Adrenal gland (tissue), 5 donors: ENCODE results near the gene RNF5.

ENCODE experiments used
- POLR2A ChIP-seq, 2 donors: fragments of 450-650 bp; IDR thresholded peaks; one replicate each; pipeline ENCODE4 v1.6.1; 2017; ENCODE audit warnings: antibody characterized with exemption in 2 of 2, mild to moderate bottlenecking in 2 of 2, moderate library complexity in 1 of 2
- TF ChIP-seq, protein P1 (sequence below), 6 experiments: fragments of 450-650 bp in 4 of 6; fragments of 200-600 bp in 2 of 6; sonication (generic) in 1 of 6; IDR thresholded peaks; 1 replicate in 5 of 6; 2 replicates in 1 of 6; pipeline versions ENCODE4 v1.5.1 to v1.8.0; 2016 to 2021; ENCODE audit warnings: antibody characterized with exemption in 6 of 6, mild to moderate bottlenecking in 2 of 6, moderate library complexity in 1 of 6
- donor health status: DM: no; HTN: no; CAD: no.

DNA sequence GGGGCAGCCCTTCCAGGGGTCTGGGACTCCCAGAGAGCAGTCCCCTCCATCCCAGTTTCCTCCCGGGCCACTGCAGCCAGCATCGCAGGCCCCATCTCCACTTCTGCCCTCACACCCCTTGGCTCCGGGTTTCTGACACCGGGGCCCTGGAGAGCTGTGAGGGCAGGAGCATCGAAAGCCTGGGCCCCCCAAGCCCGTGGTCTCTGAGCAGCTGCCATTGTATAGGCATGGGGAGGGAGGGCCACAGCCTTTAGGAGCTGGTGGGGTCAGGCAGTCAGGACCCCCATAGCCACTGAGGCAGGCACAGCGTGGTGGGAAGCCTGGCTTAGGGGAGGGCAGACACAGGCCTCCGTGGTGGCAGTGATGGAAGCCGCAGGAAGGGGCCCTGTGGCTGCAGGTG, 24.0 kb downstream of the RNF5 start:
- TF ChIP-seq, protein P1, sequence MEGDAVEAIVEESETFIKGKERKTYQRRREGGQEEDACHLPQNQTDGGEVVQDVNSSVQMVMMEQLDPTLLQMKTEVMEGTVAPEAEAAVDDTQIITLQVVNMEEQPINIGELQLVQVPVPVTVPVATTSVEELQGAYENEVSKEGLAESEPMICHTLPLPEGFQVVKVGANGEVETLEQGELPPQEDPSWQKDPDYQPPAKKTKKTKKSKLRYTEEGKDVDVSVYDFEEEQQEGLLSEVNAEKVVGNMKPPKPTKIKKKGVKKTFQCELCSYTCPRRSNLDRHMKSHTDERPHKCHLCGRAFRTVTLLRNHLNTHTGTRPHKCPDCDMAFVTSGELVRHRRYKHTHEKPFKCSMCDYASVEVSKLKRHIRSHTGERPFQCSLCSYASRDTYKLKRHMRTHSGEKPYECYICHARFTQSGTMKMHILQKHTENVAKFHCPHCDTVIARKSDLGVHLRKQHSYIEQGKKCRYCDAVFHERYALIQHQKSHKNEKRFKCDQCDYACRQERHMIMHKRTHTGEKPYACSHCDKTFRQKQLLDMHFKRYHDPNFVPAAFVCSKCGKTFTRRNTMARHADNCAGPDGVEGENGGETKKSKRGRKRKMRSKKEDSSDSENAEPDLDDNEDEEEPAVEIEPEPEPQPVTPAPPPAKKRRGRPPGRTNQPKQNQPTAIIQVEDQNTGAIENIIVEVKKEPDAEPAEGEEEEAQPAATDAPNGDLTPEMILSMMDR (IDR thresholded peaks at IDR 0.05) = no peak
- TF ChIP-seq POLR2A (IDR thresholded peaks at IDR 0.05) = no peak
